ENCODE results near the gene AKAP4. TPM values are rescaled to one million over a fixed set of nuclear protein-coding genes. Genes with fewer than 3 reads are reported as not detected.

Gene AKAP4
- total RNA-seq, 2 experiments from 2014 or later: not detected

GRCh38 chrX:50157545-50158135 lies 43.2 kb downstream of the AKAP4 start:
- DNase-seq: no peak
- H3K4me1 ChIP-seq (ENCODE audit: insufficient read depth, low read length): no peaks in the 10 kb centered on the region
- POLR2A ChIA-PET: no interaction called here

GRCh38 chrX:50154429-50154828 lies 46.4 kb downstream of the AKAP4 start:
- ChIA-PET POLR2A (no interaction called here), CTCF (no interaction called here)
- Histone ChIP-seq H3K9me3 (ENCODE audit: control insufficient read depth in 1 of 2, insufficient read depth in 1 of 2, low read length in 2 of 2) (no peaks in the 10 kb centered on the region), H3K36me3 (ENCODE audit: insufficient read depth, low read length) (no peaks in the 10 kb centered on the region), H3K4me3 (ENCODE audit: low read length) (no peak overlapping the region), H3K4me1 (ENCODE audit: insufficient read depth, low read length) (no peaks in the 10 kb centered on the region), H3K27ac (ENCODE audit: low read depth in 1 of 2, low read length in 2 of 2) (no peak overlapping the region), H3K27me3 (ENCODE audit: control insufficient read depth in 1 of 2, insufficient read depth in 2 of 2, low read length in 2 of 2) (no peaks in the 10 kb centered on the region)
- Mint-ChIP-seq H3K36me3 (ENCODE audit: low read depth) (no peaks in the 10 kb centered on the region), H3K27ac (no peak overlapping the region), H3K9me3 (no peaks in the 10 kb centered on the region), H3K27me3 (no peaks in the 10 kb centered on the region), H3K4me1 (ENCODE audit: low read depth) (no peaks in the 10 kb centered on the region), H3K4me3 (no peak overlapping the region)
- DNase-seq (no peak), ATAC-seq (ENCODE audit: poor library complexity) (no peak)
- TF ChIP-seq CTCF (IDR thresholded peaks at IDR 0.05): no peak
- intact Hi-C loops (cut with DNase I, micrococcal nuclease): no loop called here

More at GRCh38 chrX:50157545-50158135, 43.2 kb downstream of the AKAP4 start:
- H3K9me3 ChIP-seq (ENCODE audit: control insufficient read depth in 1 of 2, insufficient read depth in 1 of 2, low read length in 2 of 2): no peaks in the 10 kb centered on the region
- CTCF ChIA-PET: no interaction called here
- TF ChIP-seq CTCF (IDR thresholded peaks at IDR 0.05): no peak
- H3K27ac ChIP-seq (ENCODE audit: low read depth in 1 of 2, low read length in 2 of 2): no peak overlapping the region
- intact Hi-C loops (cut with DNase I, micrococcal nuclease): no loop called here
- H3K36me3 Mint-ChIP-seq (ENCODE audit: low read depth): no peaks in the 10 kb centered on the region
- H3K27me3 Mint-ChIP-seq: no peaks in the 10 kb centered on the region
- no peaks in the 10 kb centered on the region for H3K36me3 ChIP-seq (ENCODE audit: insufficient read depth, low read length)
- no peak overlapping the region for H3K4me3 ChIP-seq (ENCODE audit: low read length)
- H3K4me3 Mint-ChIP-seq: no peak overlapping the region
- no peak overlapping the region for H3K27ac Mint-ChIP-seq
- H3K9me3 Mint-ChIP-seq: no peaks in the 10 kb centered on the region
- H3K4me1 Mint-ChIP-seq (ENCODE audit: low read depth): no peaks in the 10 kb centered on the region
- ATAC-seq (ENCODE audit: poor library complexity): no peak
- no peaks in the 10 kb centered on the region for H3K27me3 ChIP-seq (ENCODE audit: control insufficient read depth in 1 of 2, insufficient read depth in 2 of 2, low read length in 2 of 2)

- no peak for TF ChIP-seq CTCF (IDR thresholded peaks at IDR 0.05)
- Mint-ChIP-seq H3K4me3 (no peak overlapping the region), H3K9me3 (no peaks in the 10 kb centered on the region), H3K27me3 (no peaks in the 10 kb centered on the region), H3K36me3 (ENCODE audit: low read depth) (no peaks in the 10 kb centered on the region), H3K4me1 (ENCODE audit: low read depth) (no peaks in the 10 kb centered on the region), H3K27ac (no peak overlapping the region)
- no peak for ATAC-seq (ENCODE audit: poor library complexity)
- ChIA-PET POLR2A (no interaction called here), CTCF (no interaction called here)
- Histone ChIP-seq H3K36me3 (ENCODE audit: insufficient read depth, low read length) (no peaks in the 10 kb centered on the region), H3K9me3 (ENCODE audit: control insufficient read depth in 1 of 2, insufficient read depth in 1 of 2, low read length in 2 of 2) (no peaks in the 10 kb centered on the region), H3K4me3 (ENCODE audit: low read length) (no peak overlapping the region), H3K4me1 (ENCODE audit: insufficient read depth, low read length) (no peaks in the 10 kb centered on the region), H3K27ac (ENCODE audit: low read depth in 1 of 2, low read length in 2 of 2) (no peak overlapping the region), H3K27me3 (ENCODE audit: control insufficient read depth in 1 of 2, insufficient read depth in 2 of 2, low read length in 2 of 2) (no peaks in the 10 kb centered on the region)
- DNase-seq: no peak
- intact Hi-C loops (cut with DNase I, micrococcal nuclease): no loop called here
These were observed 48.4 kb downstream of the AKAP4 start for GRCh38 chrX:50152456-50152855.
